HG03175 (cell line): ENCODE data around the gene LAMA5.

Source experiments
- ATAC-seq: cut with Tn5 transposase; IDR thresholded peaks from one replicate; pipeline ENCODE4 v1.9.1; 2021; ENCODE audit warnings: mild to moderate bottlenecking, moderate library complexity; ENCODE audit not compliant: unreplicated experiment

The LAMA5 gene

DNA sequence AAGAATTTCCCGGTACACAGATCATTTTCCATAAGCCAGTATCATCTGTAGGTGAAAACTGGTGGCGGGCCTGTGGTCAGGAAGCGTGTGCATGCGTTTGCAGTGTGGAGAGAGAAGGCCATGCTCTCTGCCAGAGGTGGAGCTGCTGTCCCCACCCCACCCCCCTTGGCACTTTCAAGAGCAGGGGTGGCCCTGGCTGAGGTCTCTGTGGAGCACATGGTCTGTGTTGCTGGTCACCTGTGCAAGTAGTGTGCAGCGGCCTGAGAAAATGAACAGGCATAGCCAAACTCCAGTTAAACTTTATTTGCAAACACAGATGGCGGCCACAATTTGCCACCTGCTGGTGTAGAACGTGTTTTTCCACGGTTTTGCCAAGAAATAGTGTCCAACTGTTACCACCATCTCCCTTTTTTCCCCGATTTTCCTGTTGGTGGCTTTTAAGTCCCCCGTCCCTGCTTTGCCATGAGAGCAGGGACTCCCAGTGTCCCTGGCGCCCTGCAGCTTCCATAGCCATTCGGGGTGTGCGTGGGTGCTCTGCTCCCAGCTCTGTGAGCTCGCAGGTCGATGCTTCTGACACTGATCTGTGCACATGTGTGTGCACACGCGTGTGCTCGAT, 61.9 kb downstream of the LAMA5 start:
- no peak for ATAC-seq

DNA sequence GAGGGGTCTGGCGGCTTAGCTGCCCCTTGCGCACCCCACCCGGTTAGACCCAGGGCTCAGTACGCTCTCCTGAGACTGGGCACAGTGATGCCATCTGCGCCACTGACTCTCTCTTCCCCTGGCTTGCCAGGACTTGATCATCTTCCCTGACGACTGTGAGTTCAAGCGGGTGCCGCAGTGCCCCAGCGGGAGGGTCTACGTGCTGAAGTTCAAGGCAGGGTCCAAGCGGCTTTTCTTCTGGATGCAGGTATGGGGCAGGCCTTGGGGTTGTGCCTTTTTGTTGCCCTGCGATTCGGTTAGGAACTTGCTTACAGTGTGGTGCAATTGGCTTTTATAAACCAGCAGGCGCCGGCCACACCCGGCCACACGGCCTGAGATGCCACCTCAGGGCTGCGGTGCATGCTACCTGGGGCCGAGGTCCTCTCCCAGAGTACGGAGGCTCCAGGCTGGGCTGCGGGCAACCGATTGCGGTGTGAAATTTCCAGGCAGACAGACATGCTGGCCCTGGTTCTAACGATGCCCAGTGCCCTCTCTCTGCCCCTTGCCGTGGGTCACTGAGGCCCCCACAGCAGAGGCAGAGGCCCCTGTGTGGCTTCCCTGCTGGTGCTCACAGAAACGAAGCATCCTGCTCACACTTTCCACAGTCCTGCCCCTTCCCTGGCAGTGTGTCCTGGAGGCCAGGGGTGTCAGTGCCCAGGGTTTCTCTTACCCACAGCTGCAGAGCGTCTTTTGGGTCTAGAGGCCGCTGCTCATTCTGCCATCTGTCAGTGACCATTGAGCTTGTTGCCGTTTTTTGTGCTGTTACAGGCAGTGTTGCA, 62.6 kb downstream of the LAMA5 start:
- no peak for ATAC-seq

DNA sequence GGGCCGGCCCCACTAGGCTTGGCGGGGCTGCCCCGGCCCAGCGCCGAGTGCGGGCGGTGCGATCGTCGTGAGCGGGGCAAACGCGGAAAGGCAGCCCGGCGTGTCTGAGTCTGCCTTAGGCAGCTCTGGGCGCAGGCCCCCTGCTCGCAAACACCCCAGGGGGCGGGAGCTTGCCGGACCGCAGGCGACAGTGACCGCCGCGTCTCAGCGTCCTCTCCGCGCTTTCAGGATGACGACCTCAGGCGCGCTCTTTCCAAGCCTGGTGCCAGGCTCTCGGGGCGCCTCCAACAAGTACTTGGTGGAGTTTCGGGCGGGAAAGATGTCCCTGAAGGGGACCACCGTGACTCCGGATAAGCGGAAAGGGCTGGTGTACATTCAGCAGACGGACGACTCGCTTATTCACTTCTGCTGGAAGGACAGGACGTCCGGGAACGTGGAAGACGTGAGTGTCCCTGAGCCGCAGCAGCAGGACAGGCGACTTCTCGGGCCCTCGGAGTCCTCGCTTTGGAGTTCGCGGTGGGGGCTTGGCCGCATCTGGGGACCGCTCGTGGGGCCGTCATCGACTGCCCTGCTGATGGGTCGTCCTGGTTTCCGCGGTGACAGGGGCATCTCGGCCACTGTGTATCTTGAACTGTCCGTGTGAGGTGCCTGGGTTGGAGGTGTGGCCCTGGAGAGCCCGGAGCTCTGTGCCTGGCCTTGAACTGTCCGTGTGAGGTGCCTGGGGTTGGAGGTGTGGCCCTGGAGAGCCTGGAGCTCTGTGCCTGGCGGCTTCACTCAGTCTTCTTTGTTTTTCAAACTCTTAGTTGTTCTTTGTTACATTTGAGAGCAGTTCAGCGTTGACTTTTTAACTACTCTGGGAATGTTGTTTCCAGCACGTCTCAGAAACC, 63.5 kb downstream of the LAMA5 start:
- ATAC-seq, result no peak

DNA sequence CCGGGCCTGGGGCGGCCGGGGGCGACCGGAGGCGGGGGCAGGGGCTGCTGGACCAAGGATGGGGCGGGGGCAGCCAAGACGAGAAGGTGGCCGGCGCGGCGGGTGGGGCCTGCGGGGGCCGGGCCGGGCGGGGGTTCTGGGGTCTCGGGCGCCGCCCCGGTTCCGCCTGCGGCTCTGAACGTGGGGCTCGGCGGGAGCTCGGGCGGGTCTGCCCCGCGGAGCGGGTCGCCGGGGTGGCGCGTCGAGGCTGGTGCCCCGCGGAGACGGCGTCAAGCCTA, 64.1 kb downstream of the LAMA5 start:
- no peak for ATAC-seq

- ATAC-seq, result peak; percentile 84
Observed at GRCh38 chr20:62302341-62303061, 64.6 kb downstream of the LAMA5 start, which contains the start of gene ADRM1. ADRM1 (plus strand) TSS chr20:62302997; CDS start chr20:62303569, 572 bp downstream.

DNA sequence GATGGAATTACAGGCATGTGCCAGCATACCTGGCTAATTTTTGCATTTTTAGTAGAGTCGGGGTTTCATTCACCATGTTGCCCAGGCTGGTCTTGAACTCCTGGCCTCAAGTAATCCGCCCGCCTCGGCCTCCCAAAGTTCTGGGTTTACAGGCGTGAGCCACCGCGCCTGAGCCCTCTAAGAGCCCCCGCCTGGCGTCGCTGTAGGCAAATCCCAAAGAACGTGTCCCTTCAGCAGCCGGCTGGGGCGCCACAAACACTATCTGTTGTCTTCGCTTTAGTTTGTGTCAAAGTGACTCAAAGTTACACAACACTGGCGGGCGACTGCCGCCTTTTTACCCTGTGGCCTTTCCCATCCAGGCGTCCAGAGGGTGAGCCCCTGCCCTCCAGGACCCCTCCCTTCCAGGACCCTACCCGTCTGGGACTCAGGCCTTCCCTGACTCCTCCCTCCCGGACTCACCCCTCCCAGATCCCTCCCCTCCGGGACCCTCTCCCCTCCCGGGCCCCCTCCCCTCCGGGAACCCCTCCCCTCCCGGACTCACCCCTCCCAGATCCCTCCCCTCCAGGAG, 65.3 kb downstream of the LAMA5 start:
- ATAC-seq, result peak; percentile 46

GRCh38 chr20:62301111-62301668, 65.9 kb downstream of the LAMA5 start:
- ATAC-seq, result no peak

DNA sequence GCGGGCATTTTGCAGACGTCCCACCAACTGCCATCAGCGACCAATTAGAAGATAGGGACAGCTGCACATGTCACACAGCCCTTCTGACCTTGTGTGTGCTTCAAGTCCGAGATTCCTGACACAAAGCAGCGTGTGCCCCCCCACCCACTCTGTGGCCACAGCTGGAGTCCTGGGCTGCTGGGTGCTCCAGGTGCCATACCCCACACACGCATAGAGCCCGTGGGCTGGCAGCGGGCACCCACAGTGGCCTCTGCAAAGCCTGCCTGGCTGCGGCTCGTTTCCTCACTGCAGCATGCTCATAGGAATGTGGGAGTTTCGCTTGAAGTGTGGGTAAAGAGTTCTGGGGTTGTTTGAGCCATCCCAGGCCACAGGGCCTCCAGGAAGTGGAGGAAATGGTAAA, 66.8 kb downstream of the LAMA5 start:
- ATAC-seq, result no peak

DNA sequence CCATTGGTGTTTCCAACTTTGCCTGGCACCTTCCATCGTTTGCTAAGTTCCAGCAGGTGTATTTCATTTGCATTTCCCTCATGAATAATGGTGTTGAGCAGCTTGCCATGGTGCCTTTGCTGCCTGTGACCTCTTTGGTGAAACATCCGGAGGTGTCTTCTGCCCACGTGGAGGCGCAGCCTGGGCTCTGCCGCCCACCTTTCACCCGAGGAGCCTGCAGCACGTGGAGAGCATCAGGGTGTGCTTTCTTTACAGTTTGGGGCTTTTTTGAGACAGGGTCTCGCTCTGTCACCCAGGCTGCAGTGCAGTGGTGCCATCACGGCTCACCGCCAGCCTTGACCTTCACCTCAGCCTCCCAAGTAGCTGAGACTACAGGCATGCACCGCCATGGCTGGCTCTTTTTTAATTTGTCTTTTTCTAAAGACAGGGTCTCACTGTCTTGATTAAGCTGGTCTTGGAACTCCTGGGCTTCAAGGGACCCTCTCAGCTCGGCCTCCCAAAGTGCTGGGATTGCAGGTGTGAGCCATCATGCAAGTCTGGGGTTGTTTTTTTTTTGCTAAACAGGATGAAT, 67.4 kb downstream of the LAMA5 start:
- ATAC-seq, result no peak

- ATAC-seq, result no peak
Observed at GRCh38 chr20:62298577-62299249, 68.4 kb downstream of the LAMA5 start.

- no peak for ATAC-seq
Observed at GRCh38 chr20:62297449-62298227, 69.5 kb downstream of the LAMA5 start.

- ATAC-seq, result no peak
Observed at GRCh38 chr20:62296724-62297448, 70.2 kb downstream of the LAMA5 start.

DNA sequence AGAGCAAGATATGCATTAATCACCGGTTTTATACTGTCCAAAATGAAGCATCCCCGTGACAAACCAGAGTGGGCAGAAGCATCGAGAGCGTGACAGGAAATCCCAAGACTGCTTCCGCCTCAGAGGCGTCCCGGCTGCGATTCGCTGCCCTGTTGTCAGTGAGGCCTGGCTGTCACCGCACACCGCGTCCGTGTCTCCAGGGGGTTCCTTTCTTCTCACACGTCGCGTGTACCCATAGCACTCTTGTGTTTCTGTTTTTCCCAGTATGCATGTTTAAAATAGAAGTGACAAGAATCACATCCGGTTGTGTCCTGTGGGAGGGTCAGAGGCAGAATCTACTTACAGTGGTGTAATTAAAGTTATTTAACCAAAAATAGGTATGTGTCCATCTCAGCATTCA, 72.6 kb downstream of the LAMA5 start:
- peak; percentile 66 for ATAC-seq

DNA sequence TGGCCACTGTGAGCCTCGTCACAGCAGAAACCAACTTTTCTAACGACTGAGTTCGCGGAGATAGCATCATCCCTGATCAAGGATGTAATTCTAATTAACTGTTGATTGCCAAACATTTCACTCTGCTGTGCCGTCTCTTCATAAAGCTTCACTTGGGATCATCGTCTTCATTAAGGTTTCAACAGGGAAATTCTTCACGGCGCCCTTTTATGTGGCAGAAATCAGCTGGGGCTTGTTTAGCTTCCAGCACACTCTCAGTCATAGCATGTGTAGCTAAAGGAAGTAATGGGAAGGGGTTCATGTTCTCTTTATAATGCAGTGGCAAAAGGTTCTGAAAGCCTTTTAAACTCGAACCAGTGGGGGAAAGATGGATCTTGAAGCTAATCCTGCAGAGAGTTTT, 73.2 kb downstream of the LAMA5 start:
- no peak for ATAC-seq

DNA sequence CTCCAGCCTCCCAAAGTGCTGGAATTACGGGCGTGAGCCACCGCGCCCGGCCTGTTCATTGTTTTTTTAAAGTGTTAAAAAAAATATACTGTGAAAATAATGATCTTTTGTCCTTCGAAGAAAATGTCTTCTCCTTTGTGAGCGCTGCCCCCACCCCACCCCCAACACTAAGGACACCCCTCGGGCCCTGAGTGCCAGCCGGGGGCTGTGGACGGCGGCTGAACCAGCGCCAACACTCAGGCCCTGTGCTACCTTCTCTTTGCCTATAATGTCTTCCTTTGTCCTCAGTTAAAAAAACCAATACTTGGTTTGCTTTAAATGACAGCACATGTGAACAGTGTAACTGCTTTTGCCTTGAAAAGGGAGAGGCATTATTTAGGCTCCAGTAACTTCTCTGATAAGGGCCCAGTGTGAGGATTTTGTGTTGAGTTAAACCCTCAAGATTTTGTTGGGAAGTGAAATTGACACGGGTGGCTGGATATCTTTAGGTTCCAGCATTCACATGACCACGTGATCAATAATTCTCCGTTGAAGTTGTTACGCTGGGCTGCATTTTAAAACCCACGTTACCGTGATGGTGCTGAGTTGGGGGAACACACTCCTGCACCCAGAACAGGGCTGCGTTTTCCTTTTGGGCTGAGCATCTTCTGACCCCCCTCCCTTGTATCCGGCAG, 73.9 kb downstream of the LAMA5 start:
- ATAC-seq, result no peak

GRCh38 chr20:62292108-62292507, 75.0 kb downstream of the LAMA5 start:
- ATAC-seq, result no peak

DNA sequence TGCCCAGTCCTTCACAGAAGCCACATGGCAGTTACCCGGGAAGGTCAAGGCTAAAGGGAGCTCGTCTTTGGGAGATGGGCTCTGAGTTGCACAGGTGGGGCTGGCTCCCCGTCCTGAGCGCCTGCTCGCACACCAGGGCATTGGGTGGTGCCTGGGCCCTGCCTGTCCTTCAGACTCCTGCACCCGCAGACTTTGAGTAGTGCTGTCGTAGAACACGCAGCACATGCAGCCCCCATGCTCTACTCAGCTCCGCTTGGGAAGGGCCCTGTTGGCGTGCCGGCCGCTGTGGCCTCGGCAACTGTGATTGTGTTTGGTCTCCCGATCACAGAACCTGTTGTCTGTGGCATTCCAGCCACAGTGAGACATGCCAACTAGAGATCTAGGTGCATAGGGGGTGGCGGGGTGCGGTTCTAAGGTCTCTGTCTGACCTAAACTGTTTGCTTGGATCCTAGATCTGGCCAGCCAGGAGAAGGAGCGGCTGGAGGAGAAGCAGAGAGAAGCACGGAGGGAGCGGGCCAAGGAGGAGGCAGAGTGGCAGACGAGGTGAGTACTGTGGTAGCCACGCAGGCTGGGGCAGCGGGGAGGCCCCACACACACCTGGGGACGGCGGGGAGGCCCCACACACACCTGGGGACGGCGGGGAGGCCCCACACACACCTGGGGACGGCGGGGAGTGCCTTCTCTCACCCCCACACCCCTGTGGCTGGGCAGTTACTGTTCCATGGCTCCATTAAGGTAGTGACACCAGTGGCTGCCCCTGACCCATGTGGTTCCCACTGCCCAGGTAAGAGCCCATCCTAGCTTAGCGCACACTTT, 75.7 kb downstream of the LAMA5 start:
- ATAC-seq, result no peak
